AG04449 (cell line): ENCODE data around the gene SKOR2.

Experiments used
- CTCF ChIA-PET: fragments of 350-600 bp; formaldehyde crosslinking; extraction: SDS; loops from one replicate; lab custom pipeline; 2021; ENCODE audit warnings: antibody characterized with exemption; lab: Yijun Ruan, JAX
- POLR2A ChIA-PET: fragments of 400-600, 350-600 bp; formaldehyde crosslinking; extraction: SDS; loops from one replicate; lab custom pipeline; 2020; ENCODE audit warnings: antibody characterized with exemption, inconsistent platforms; lab: Yijun Ruan, JAX
- DNase-seq: peaks from one replicate; pipeline ENCODE4 v3.0.0-alpha.2; 2010; ENCODE audit warnings: low read depth, low spot score
- H3K4me3 ChIP-seq: 2 replicates; pipeline ENCODE4 v1.5.1; 2011; ENCODE audit warnings: low read depth, mild to moderate bottlenecking, control low read depth, low read length
- CTCF ChIP-seq: IDR thresholded peaks from one replicate; pipeline ENCODE4 v1.5.1; 2011; ENCODE audit warnings: mild to moderate bottlenecking, moderate library complexity, low read length, control low read depth, inconsistent platforms; ENCODE audit not compliant: insufficient read depth; ENCODE audit errors: missing control alignments

Gene SKOR2

DNA sequence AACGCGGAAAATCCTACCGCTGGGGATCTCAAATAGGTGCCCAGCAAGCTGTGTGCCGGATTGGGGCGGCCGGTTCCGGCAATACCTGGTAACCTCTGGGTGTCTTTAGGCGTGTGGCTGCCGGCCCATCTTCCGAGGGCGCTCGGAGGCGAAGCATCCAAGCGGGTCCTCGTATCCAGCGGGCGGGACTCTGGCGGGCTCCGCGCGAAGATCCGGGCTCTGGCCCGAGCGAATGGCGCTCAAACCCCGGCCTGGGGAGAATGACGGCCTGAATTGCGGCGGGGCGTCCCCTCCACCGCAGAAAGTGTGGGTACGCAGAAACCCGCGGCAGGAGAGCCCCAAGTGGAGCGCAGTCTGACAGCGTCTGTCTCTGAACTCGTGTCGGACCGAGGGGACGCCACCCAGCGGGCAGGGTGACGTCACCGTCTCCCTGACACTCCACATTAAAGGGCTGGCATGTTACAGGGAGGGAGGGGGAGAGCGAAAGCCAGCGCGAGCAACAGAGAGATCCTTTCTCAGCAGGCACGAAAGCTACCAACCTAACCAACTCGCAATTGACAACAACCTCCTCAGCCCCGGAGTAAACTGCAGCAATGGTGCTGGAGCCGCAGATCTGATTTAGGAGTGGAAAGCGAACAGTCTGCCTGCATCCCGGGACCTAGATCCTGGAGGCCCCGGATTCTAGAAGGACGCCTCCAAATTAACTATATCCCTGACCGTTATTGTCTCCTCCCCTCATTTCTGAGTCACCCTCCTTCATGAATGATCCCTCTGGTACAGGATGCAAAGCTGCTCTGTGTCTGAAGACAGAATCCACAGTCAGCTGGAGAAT is at the start of gene SKOR2:
Gene SKOR2 (minus strand): TSS at position 372 of the 832 bp plus-strand sequence. CDS start 2,477 bp downstream, outside the sequence.
- H3K4me3 ChIP-seq = 0 out of 2 replicates have a peak within 1 kb of the TSS, but pooled peaks have one; percentile 6
- CTCF ChIA-PET = interaction anchor here (1.6 kb wide), 1 partner anchor 497 kb away, joined by 5 read pairs; no protein-coding TSS in a partner anchor
- POLR2A ChIA-PET = no interaction called here
- TF ChIP-seq CTCF = no peak
- DNase-seq = no peak

DNA sequence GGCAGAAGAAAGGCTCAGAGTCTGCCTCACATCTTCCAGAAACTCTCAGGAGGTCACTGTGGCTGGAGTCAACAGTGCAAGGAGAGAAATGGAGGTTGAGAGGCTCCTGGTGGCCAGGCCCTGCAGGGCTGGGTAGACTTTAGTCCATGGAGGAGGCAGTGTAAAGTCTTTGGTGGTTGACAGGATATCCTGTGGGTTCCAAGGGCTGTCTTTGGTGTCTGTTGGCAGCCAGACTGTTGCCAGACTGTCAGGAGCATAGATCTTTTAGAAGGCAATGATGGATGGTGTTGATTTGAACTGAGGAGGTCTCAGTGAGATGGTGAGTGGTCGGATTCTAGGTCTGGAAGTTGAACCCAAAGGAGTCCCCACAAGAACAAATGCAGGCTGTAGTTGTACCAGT is 45.0 kb upstream of the SKOR2 start:
- ChIA-PET CTCF (no interaction called here), POLR2A (no interaction called here)
- DNase-seq = no peak
- no peak for TF ChIP-seq CTCF
- no peak overlapping the region for H3K4me3 ChIP-seq

GRCh38 chr18:47294801-47295200 is 43.3 kb upstream of the SKOR2 start:
- no peak for DNase-seq
- POLR2A ChIA-PET = no interaction called here
- TF ChIP-seq CTCF = no peak
- H3K4me3 ChIP-seq = no peak overlapping the region
- CTCF ChIA-PET = no interaction called here

GRCh38 chr18:47288741-47289140 is 37.3 kb upstream of the SKOR2 start:
- ChIA-PET POLR2A (no interaction called here), CTCF (no interaction called here)
- no peak overlapping the region for H3K4me3 ChIP-seq
- DNase-seq = no peak
- TF ChIP-seq CTCF = no peak

- POLR2A ChIA-PET = no interaction called here
- CTCF ChIA-PET = no interaction called here
- H3K4me3 ChIP-seq = no peak overlapping the region
- TF ChIP-seq CTCF = no peak
- no peak for DNase-seq
Measured at GRCh38 chr18:47287911-47288585, 36.6 kb upstream of the SKOR2 start.

DNA sequence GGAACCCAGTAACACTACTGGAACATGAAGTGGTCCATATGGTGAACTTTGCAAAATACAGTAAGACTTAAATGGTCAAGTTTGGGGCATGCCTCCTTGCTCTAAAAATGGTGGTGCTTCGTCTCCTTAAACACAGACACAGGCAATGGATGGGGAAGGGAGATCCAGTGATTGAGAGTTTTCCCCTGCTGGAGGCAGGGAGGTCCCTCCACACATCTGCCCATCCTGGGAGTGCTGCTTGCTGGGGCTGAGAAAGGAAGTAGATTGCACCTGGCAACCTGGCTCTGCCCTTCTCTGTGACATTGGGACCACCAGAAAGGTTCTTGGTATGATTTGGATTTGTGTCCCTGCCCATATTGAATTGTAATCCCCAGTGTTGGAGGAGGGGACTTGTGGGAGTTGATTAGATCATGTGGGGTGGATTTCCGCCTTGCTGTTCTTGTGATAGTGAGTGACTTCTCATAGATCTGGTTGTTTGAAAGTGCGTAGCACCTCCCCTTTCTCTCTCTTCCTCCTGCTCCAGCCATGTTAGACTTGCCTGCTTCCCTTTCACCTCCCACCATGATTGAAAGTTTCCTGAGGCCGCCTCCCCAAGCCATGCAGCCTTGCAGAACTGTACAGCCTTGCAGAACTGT is 35.4 kb upstream of the SKOR2 start:
- POLR2A ChIA-PET = no interaction called here
- CTCF ChIA-PET = no interaction called here

More for the DNA sequence above, 35.4 kb upstream of the SKOR2 start:
- H3K4me3 ChIP-seq = no peak overlapping the region
- TF ChIP-seq CTCF = no peak
- DNase-seq = no peak
